OCI-LY1 (cell line): ENCODE measurements around the gene CRNN.
A peak's percentile ranks its signal among the peaks of the same experiment; 100 is the strongest.

Experiments
- H2AFZ ChIP-seq: fragments of 200-600 bp; sonication (generic), shearing (Covaris generic); 2 replicates; pipeline ENCODE4 v1.6.0; 2014; ENCODE audit warnings: antibody characterized with exemption, mild to moderate bottlenecking, low read length
- H3F3A ChIP-seq: fragments of 200-600 bp; sonication (generic), shearing (Covaris generic); 2 replicates; pipeline ENCODE4 v1.6.0; 2014; ENCODE audit warnings: mild to moderate bottlenecking, antibody characterized with exemption, low read length, moderate library complexity; ENCODE audit not compliant: insufficient read depth
- H3K27ac ChIP-seq: fragments of 200-600 bp; sonication (generic); 2 replicates; pipeline ENCODE4 v1.5.1; 2014; ENCODE audit warnings: low read length, mixed run types, mild to moderate bottlenecking, low read depth; ENCODE audit not compliant: poor library complexity, severe bottlenecking
- H3K27me3 ChIP-seq: fragments of 200-600 bp; sonication (generic); 2 replicates; pipeline ENCODE4 v1.6.0; 2014; ENCODE audit warnings: antibody characterized with exemption, mild to moderate bottlenecking, low read length, moderate library complexity; ENCODE audit not compliant: insufficient read depth
- H3K36me3 ChIP-seq: fragments of 200-600 bp; sonication (generic); 2 replicates; pipeline ENCODE4 v1.6.1; 2014; ENCODE audit warnings: mild to moderate bottlenecking, antibody characterized with exemption, low read length, moderate library complexity, mixed read lengths; ENCODE audit not compliant: insufficient read depth
- H3K4me1 ChIP-seq: fragments of 200-600 bp; sonication (generic); 2 replicates; pipeline ENCODE4 v1.5.1; 2014; ENCODE audit warnings: mild to moderate bottlenecking, low read length, moderate library complexity; ENCODE audit not compliant: insufficient read depth, severe bottlenecking
- H3K4me2 ChIP-seq: fragments of 200-600 bp; sonication (generic), shearing (Covaris generic); 2 replicates; pipeline ENCODE4 v1.6.1; 2014; ENCODE audit warnings: low read length
- H3K4me3 ChIP-seq: fragments of 200-600 bp; sonication (generic); 2 replicates; pipeline ENCODE4 v1.5.1; 2014; ENCODE audit warnings: low read length, low read depth, mild to moderate bottlenecking, mixed read lengths; ENCODE audit not compliant: poor library complexity, severe bottlenecking
- H3K79me2 ChIP-seq: fragments of 200-600 bp; shearing (Covaris generic); 2 replicates; pipeline ENCODE4 v1.6.1; 2016; ENCODE audit warnings: mixed run types, low read length, mixed read lengths; ENCODE audit not compliant: insufficient read depth
- H3K9ac ChIP-seq: fragments of 200-600 bp; sonication (generic), shearing (Covaris generic); 2 replicates; pipeline ENCODE4 v1.6.1; 2014; ENCODE audit warnings: mild to moderate bottlenecking, low read length, mixed read lengths
- H3K9me2 ChIP-seq: fragments of 200-600 bp; sonication (generic), shearing (Covaris generic); 2 replicates; pipeline ENCODE4 v1.6.1; 2014; ENCODE audit warnings: low read depth, mild to moderate bottlenecking, low read length, mixed read lengths
- H3K9me3 ChIP-seq: fragments of 200-600 bp; shearing (Covaris generic); 2 replicates; pipeline ENCODE4 v1.6.1; 2014; ENCODE audit warnings: low read length, mixed read lengths
- H4K20me1 ChIP-seq: fragments of 200-600 bp; sonication (generic), shearing (Covaris generic); 2 replicates; pipeline ENCODE4 v1.6.0; 2016; ENCODE audit warnings: mild to moderate bottlenecking, low read length; ENCODE audit not compliant: insufficient read depth
- CTCF ChIP-seq: fragments of 200-600 bp; sonication (generic), shearing (Covaris generic); IDR thresholded peaks from 2 replicates; pipeline ENCODE4 v1.5.1; 2017; ENCODE audit warnings: mild to moderate bottlenecking, antibody characterized with exemption, low read length, moderate library complexity, mixed read lengths
- EZH2 ChIP-seq: fragments of 200-600 bp; sonication (generic), shearing (Covaris generic); IDR thresholded peaks from 2 replicates; pipeline ENCODE4 v1.8.0; 2017; ENCODE audit warnings: borderline replicate concordance, mixed run types, mild to moderate bottlenecking, antibody characterized with exemption, low read length, moderate library complexity, mixed read lengths

CRNN gene

GRCh38 chr1:152460529-152460899 lies 46.5 kb upstream of the CRNN start:
- TF ChIP-seq CTCF, result no peak
- TF ChIP-seq EZH2, result no peak
- no peak overlapping the region for H3K9ac ChIP-seq
- no peaks in the 10 kb centered on the region for H3K79me2 ChIP-seq
- H3K27ac ChIP-seq, result no peak overlapping the region
- no peaks in the 10 kb centered on the region for H3K9me3 ChIP-seq
- no peaks in the 10 kb centered on the region for H4K20me1 ChIP-seq
- H3K4me1 ChIP-seq, result peaks cover 10% of the 10 kb centered on the region
- no peak overlapping the region for H3K4me3 ChIP-seq
- no peaks in the 10 kb centered on the region for H3F3A ChIP-seq
- no peaks in the 10 kb centered on the region for H3K27me3 ChIP-seq
- H3K9me2 ChIP-seq, result no peaks in the 10 kb centered on the region
- no peak overlapping the region for H3K4me2 ChIP-seq
- no peak overlapping the region for H2AFZ ChIP-seq
- H3K36me3 ChIP-seq, result no peaks in the 10 kb centered on the region

- TF ChIP-seq CTCF, result peak; percentile 80
- TF ChIP-seq EZH2, result no peak
- H3K4me2 ChIP-seq, result peak overlapping the region; percentile 38
- peaks cover 10% of the 10 kb centered on the region for H3K4me1 ChIP-seq
- H3K36me3 ChIP-seq, result no peaks in the 10 kb centered on the region
- no peaks in the 10 kb centered on the region for H4K20me1 ChIP-seq
- no peaks in the 10 kb centered on the region for H3K79me2 ChIP-seq
- no peaks in the 10 kb centered on the region for H3K27me3 ChIP-seq
- H3F3A ChIP-seq, result no peaks in the 10 kb centered on the region
- H3K9me2 ChIP-seq, result no peaks in the 10 kb centered on the region
- no peak overlapping the region for H3K27ac ChIP-seq
- peak overlapping the region; percentile 97 for H2AFZ ChIP-seq
- H3K9ac ChIP-seq, result no peak overlapping the region
- no peaks in the 10 kb centered on the region for H3K9me3 ChIP-seq
- no peak overlapping the region for H3K4me3 ChIP-seq
Measured at GRCh38 chr1:152459596-152460528, 45.8 kb upstream of the CRNN start.

GRCh38 chr1:152458384-152459185 lies 44.5 kb upstream of the CRNN start:
- H3K9me2 ChIP-seq, result no peaks in the 10 kb centered on the region
- H3K4me2 ChIP-seq, result no peak overlapping the region
- H3K9me3 ChIP-seq, result no peaks in the 10 kb centered on the region
- no peaks in the 10 kb centered on the region for H3K79me2 ChIP-seq
- H3K27ac ChIP-seq, result no peak overlapping the region
- H3K9ac ChIP-seq, result no peak overlapping the region
- H3K4me1 ChIP-seq, result peaks cover 10% of the 10 kb centered on the region
- no peaks in the 10 kb centered on the region for H3F3A ChIP-seq
- no peaks in the 10 kb centered on the region for H4K20me1 ChIP-seq
- no peak for TF ChIP-seq EZH2
- TF ChIP-seq CTCF, result peak; percentile 87
- no peaks in the 10 kb centered on the region for H3K27me3 ChIP-seq
- peak overlapping the region; percentile 97 for H2AFZ ChIP-seq
- no peak overlapping the region for H3K4me3 ChIP-seq
- no peaks in the 10 kb centered on the region for H3K36me3 ChIP-seq
